Activated naive CD8-positive, alpha-beta T cell treated with anti-CD3 and anti-CD28 coated beads for 36 hours (primary cell): ENCODE data around the gene DCHS2. TPM values are rescaled to one million over a fixed set of nuclear protein-coding genes. Genes with fewer than 3 reads are reported as not detected.

Source experiments
- DNase-seq: peaks from one replicate; pipeline ENCODE4 v3.0.0; 2021
- H3K27ac Mint-ChIP-seq: one replicate; pipeline ENCODE4 v1.8.0; 2022; ENCODE audit warnings: mild to moderate bottlenecking, moderate library complexity, mixed read lengths
- H3K27me3 Mint-ChIP-seq: one replicate; pipeline ENCODE4 v1.8.0; 2022; ENCODE audit warnings: mild to moderate bottlenecking, mixed read lengths
- H3K36me3 Mint-ChIP-seq: one replicate; pipeline ENCODE4 v1.8.0; 2021; ENCODE audit warnings: mild to moderate bottlenecking, mixed read lengths
- H3K4me1 Mint-ChIP-seq: one replicate; pipeline ENCODE4 v1.8.0; 2021; ENCODE audit warnings: mixed read lengths
- H3K4me3 Mint-ChIP-seq: one replicate; pipeline ENCODE4 v1.8.0; 2022; ENCODE audit warnings: mild to moderate bottlenecking, moderate library complexity, mixed read lengths
- H3K9me3 Mint-ChIP-seq: one replicate; pipeline ENCODE4 v1.8.0; 2022; ENCODE audit warnings: mixed read lengths
- total RNA-seq, 2 experiments: library from RNA; stranded (reverse); gene quantifications; one replicate each; pipeline ENCODE4 v1.2.3, GENCODE V29; 2021

DCHS2 gene
- total RNA-seq, 2 experiments from 2014 or later, result not detected

GRCh38 chr4:154312246-154312645, 179.4 kb downstream of the DCHS2 start:
- no peaks in the 10 kb centered on the region for H3K36me3 Mint-ChIP-seq
- no peak overlapping the region for H3K27ac Mint-ChIP-seq
- peaks cover 40% of the 10 kb centered on the region for H3K27me3 Mint-ChIP-seq
- H3K4me3 Mint-ChIP-seq, result no peak overlapping the region
- peaks cover 6% of the 10 kb centered on the region for H3K9me3 Mint-ChIP-seq
- H3K4me1 Mint-ChIP-seq, result no peaks in the 10 kb centered on the region
- no peak for DNase-seq

GRCh38 chr4:154310578-154310977, 181.0 kb downstream of the DCHS2 start:
- Mint-ChIP-seq H3K27me3 (peaks cover 29% of the 10 kb centered on the region), H3K4me1 (no peaks in the 10 kb centered on the region), H3K27ac (no peak overlapping the region), H3K9me3 (peaks cover 6% of the 10 kb centered on the region), H3K4me3 (no peak overlapping the region), H3K36me3 (no peaks in the 10 kb centered on the region)
- DNase-seq, result no peak

GRCh38 chr4:154308207-154308606, 183.4 kb downstream of the DCHS2 start:
- H3K27me3 Mint-ChIP-seq, result peaks cover 32% of the 10 kb centered on the region
- H3K4me1 Mint-ChIP-seq, result no peaks in the 10 kb centered on the region
- H3K27ac Mint-ChIP-seq, result no peak overlapping the region
- H3K36me3 Mint-ChIP-seq, result no peaks in the 10 kb centered on the region
- H3K4me3 Mint-ChIP-seq, result no peak overlapping the region
- no peak for DNase-seq
- peaks cover 6% of the 10 kb centered on the region for H3K9me3 Mint-ChIP-seq

GRCh38 chr4:154307451-154307850, 184.1 kb downstream of the DCHS2 start:
- H3K27me3 Mint-ChIP-seq, result peaks cover 33% of the 10 kb centered on the region
- H3K4me3 Mint-ChIP-seq, result no peak overlapping the region
- no peaks in the 10 kb centered on the region for H3K36me3 Mint-ChIP-seq
- DNase-seq, result no peak
- H3K27ac Mint-ChIP-seq, result no peak overlapping the region
- H3K4me1 Mint-ChIP-seq, result no peaks in the 10 kb centered on the region
- peaks cover 6% of the 10 kb centered on the region for H3K9me3 Mint-ChIP-seq

DNA sequence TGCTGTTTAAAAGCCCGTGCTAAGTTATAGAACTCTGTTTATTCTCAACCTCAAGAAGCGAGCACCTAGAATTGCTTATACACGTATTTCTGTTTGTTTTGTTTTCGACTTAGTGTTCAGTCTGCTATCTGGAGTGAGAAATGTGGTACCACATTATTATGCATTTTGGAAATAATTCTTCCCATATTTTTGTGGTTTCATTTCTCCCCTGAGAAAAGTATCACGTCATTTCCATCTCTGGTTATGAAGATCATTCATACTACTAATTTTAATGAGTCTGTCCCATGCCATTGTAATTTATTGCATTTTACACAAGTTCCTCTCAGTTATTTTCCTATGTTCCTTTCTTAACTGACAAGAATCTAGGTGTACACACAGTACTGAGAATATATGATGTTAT, 186.0 kb downstream of the DCHS2 start:
- H3K9me3 Mint-ChIP-seq, result peaks cover 6% of the 10 kb centered on the region
- no peak for DNase-seq
- H3K4me3 Mint-ChIP-seq, result no peak overlapping the region
- no peaks in the 10 kb centered on the region for H3K36me3 Mint-ChIP-seq
- H3K27me3 Mint-ChIP-seq, result peaks cover 30% of the 10 kb centered on the region
- no peak overlapping the region for H3K27ac Mint-ChIP-seq
- no peaks in the 10 kb centered on the region for H3K4me1 Mint-ChIP-seq

GRCh38 chr4:154304679-154305078, 186.9 kb downstream of the DCHS2 start:
- no peaks in the 10 kb centered on the region for H3K36me3 Mint-ChIP-seq
- H3K27me3 Mint-ChIP-seq, result peaks cover 30% of the 10 kb centered on the region
- no peak overlapping the region for H3K4me3 Mint-ChIP-seq
- H3K9me3 Mint-ChIP-seq, result peaks cover 6% of the 10 kb centered on the region
- no peaks in the 10 kb centered on the region for H3K4me1 Mint-ChIP-seq
- H3K27ac Mint-ChIP-seq, result no peak overlapping the region
- DNase-seq, result no peak

DNA sequence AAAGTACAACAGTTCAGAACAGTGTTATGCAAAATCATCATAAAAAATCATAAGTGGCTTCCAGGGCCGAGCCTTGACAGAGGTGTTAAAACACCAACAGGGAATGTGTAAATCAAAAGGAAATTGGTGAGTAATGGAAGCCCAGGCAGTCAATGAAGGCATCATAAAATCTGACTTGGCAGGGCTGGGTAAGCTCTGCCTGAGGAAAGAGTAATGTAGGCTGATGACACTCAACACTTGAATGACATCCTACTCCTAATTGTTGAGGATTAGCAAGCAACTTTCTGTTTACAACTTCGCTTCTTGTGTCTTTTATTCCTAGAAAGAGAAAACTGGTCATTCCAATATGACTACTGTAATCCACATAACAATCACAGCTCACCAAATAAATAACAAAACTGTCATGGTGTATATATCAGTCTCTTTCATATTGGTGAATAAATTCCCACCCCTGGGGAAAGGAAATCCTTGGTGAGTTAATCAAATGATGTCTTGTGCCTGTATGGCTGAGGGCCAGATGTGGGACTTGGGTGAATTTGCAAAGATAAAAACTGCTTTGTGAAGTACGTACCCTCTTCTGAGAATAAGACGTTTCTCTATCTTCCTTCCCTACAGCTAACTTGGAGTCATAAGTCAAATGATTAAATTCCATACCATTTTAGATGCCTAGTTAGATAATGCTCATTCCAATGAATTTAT, 196.8 kb downstream of the DCHS2 start:
- Mint-ChIP-seq H3K4me1 (no peaks in the 10 kb centered on the region), H3K4me3 (no peak overlapping the region), H3K36me3 (no peaks in the 10 kb centered on the region), H3K9me3 (no peaks in the 10 kb centered on the region), H3K27me3 (peaks cover 28% of the 10 kb centered on the region), H3K27ac (no peak overlapping the region)
- no peak for DNase-seq

- no peak overlapping the region for H3K27ac Mint-ChIP-seq
- no peaks in the 10 kb centered on the region for H3K9me3 Mint-ChIP-seq
- H3K36me3 Mint-ChIP-seq, result no peaks in the 10 kb centered on the region
- DNase-seq, result no peak
- no peak overlapping the region for H3K4me3 Mint-ChIP-seq
- peaks cover 31% of the 10 kb centered on the region for H3K27me3 Mint-ChIP-seq
- no peaks in the 10 kb centered on the region for H3K4me1 Mint-ChIP-seq
Measured at GRCh38 chr4:154293427-154293826, 198.2 kb downstream of the DCHS2 start.

- H3K27me3 Mint-ChIP-seq, result peaks cover 29% of the 10 kb centered on the region
- H3K4me3 Mint-ChIP-seq, result no peak overlapping the region
- no peak for DNase-seq
- H3K36me3 Mint-ChIP-seq, result no peaks in the 10 kb centered on the region
- H3K4me1 Mint-ChIP-seq, result no peaks in the 10 kb centered on the region
- H3K27ac Mint-ChIP-seq, result no peak overlapping the region
- no peaks in the 10 kb centered on the region for H3K9me3 Mint-ChIP-seq
Measured at GRCh38 chr4:154292589-154292988, 199.0 kb downstream of the DCHS2 start.

DNA sequence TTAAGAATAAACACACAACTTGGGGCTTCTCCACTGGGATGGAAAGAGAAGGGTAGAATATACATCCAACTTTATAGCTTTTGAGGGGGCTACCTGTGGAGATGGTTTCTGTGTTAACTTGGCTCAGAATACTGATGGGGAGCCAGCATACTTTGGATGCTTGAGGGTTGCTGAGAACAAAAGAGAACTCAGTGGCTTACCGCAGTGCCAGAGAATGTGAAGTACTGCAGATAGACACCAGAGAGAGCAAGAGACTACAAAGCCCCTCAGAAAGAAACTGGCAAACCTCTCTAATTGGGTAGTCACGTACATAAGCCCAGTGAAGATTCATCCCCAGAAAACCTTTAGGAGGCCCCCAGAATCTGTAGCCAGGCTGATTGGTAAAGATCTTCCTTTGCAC, 214.4 kb downstream of the DCHS2 start:
- no peak overlapping the region for H3K27ac Mint-ChIP-seq
- no peak overlapping the region for H3K4me3 Mint-ChIP-seq
- peaks cover 7% of the 10 kb centered on the region for H3K9me3 Mint-ChIP-seq
- DNase-seq, result no peak
- H3K4me1 Mint-ChIP-seq, result no peaks in the 10 kb centered on the region
- H3K36me3 Mint-ChIP-seq, result peaks cover 3% of the 10 kb centered on the region
- H3K27me3 Mint-ChIP-seq, result peaks cover 50% of the 10 kb centered on the region

GRCh38 chr4:154276496-154276895, 215.1 kb downstream of the DCHS2 start:
- Mint-ChIP-seq H3K4me3 (no peak overlapping the region), H3K27me3 (peaks cover 46% of the 10 kb centered on the region), H3K9me3 (peaks cover 7% of the 10 kb centered on the region), H3K4me1 (no peaks in the 10 kb centered on the region), H3K36me3 (peaks cover 3% of the 10 kb centered on the region), H3K27ac (no peak overlapping the region)
- no peak for DNase-seq

GRCh38 chr4:154254999-154255398, 236.6 kb downstream of the DCHS2 start:
- Mint-ChIP-seq H3K9me3 (no peaks in the 10 kb centered on the region), H3K36me3 (no peaks in the 10 kb centered on the region), H3K4me1 (no peaks in the 10 kb centered on the region), H3K4me3 (no peak overlapping the region), H3K27ac (no peak overlapping the region), H3K27me3 (peaks cover 32% of the 10 kb centered on the region)
- no peak for DNase-seq

DNA sequence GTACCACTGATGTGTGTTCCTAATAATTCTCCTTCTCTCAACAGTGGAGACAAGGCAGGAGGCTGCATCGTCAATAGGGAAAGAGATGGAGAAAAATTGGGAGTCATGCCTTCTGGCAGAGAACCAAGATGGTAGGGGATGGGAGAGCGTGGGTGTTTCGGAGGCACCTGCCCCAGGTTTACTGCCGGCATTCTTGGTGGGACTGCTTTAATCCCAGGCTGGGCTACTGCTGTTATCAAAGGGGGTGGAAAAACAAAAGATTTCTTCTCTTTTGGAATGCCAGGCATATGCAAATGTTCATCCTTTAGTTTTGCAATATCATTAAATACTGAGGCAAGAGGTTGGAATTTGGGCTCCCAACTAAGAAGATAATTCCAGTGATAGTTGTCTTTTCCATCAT, 257.0 kb downstream of the DCHS2 start:
- H3K27ac Mint-ChIP-seq, result no peak overlapping the region
- no peaks in the 10 kb centered on the region for H3K4me1 Mint-ChIP-seq
- H3K4me3 Mint-ChIP-seq, result no peak overlapping the region

GRCh38 chr4:154231806-154232478, 259.7 kb downstream of the DCHS2 start:
- Mint-ChIP-seq H3K36me3 (no peaks in the 10 kb centered on the region), H3K9me3 (no peaks in the 10 kb centered on the region), H3K27me3 (peaks cover 65% of the 10 kb centered on the region), H3K27ac (no peak overlapping the region), H3K4me1 (no peaks in the 10 kb centered on the region), H3K4me3 (no peak overlapping the region)
- no peak for DNase-seq

More for the DNA sequence above, 257.0 kb downstream of the DCHS2 start:
- DNase-seq, result no peak
- H3K36me3 Mint-ChIP-seq, result no peaks in the 10 kb centered on the region
- no peaks in the 10 kb centered on the region for H3K9me3 Mint-ChIP-seq
- peaks cover 41% of the 10 kb centered on the region for H3K27me3 Mint-ChIP-seq

- no peak for DNase-seq
- peaks cover 62% of the 10 kb centered on the region for H3K27me3 Mint-ChIP-seq
- H3K4me1 Mint-ChIP-seq, result no peaks in the 10 kb centered on the region
- H3K27ac Mint-ChIP-seq, result no peak overlapping the region
- no peak overlapping the region for H3K4me3 Mint-ChIP-seq
- no peaks in the 10 kb centered on the region for H3K36me3 Mint-ChIP-seq
- no peaks in the 10 kb centered on the region for H3K9me3 Mint-ChIP-seq
Measured at GRCh38 chr4:154230723-154231122, 260.9 kb downstream of the DCHS2 start.

DNA sequence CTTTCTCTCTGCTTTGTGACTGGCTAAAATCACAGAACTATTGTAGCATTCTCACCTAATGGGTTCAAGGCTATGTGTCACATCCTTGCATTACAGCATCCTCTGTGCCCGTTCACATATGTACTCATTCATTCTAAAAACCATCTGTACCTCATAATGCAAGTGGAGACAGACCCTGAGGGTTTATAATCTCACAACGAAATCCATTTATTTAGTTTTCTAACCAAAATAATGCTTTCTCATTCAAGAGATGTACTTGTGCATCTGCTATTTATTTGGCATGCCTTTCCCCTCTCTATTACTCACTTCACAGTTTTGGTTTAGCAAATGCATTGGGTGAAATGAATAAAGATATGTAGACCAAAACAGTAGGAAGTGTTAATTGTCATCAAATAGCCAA, 261.5 kb downstream of the DCHS2 start:
- no peaks in the 10 kb centered on the region for H3K4me1 Mint-ChIP-seq
- H3K4me3 Mint-ChIP-seq, result no peak overlapping the region
- no peaks in the 10 kb centered on the region for H3K36me3 Mint-ChIP-seq
- peaks cover 56% of the 10 kb centered on the region for H3K27me3 Mint-ChIP-seq
- no peak overlapping the region for H3K27ac Mint-ChIP-seq
- no peaks in the 10 kb centered on the region for H3K9me3 Mint-ChIP-seq
- no peak for DNase-seq
